Subcutaneous preadipocyte (primary cell): ENCODE measurements around the gene CCDC9. TPM values are rescaled to one million over a fixed set of nuclear protein-coding genes. Genes with fewer than 3 reads are reported as not detected.

Experiments
- small RNA-seq: library from RNA; depleted of rRNA; stranded (forward); fragments of <200 nt; gene quantifications from one replicate; pipeline ENCODE3, GENCODE V24; 2012
- total RNA-seq: library from RNA; depleted of rRNA; stranded (reverse); fragments of >200 nt; gene quantifications from 2 replicates; pipeline ENCODE4 v1.2.3, GENCODE V29; 2012

The CCDC9 gene
- 5.3 and 5.5 TPM in 2 replicates for total RNA-seq

DNA sequence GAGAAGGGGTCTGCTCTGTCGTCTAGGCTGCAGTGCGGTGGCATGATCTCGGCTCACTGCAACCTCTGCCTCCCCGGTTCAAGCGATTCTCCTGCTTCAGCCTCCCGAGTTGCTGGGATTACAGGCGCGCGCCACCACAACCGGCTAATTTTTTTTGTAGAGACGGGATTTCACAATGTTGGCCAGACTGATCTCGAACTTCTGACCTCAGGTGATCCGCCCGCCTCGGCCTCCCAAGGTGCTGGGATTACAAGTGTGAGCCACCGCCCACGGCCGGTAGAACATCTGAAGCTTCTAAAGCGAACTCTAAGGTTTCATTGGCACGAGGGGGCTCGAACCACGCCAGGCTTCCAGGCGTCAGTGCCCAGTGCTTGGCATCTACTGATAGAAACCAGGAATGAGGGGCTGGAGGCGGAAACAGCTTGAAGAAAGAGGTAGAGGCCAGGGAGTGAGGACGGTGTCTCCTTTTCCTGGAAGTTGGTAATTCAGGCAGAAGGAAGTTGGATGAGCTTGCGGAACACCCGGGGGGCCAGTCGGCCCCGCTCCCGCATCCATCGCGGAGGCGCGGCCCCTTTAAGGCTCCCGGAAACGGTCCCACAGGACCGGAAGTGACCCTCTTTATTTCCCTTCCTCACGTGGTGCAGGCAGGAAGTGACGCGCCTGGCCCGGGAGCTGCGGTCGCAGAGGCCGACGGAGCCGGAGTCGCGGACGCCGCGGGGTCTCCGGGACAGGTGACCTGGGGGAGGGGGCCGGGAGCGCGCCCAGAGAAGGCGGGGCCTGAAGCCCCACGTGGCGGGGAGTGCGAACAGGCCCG, at the start of gene CCDC9:
TSS of gene CCDC9 (plus strand) at position 647 of the 814 bp plus-strand sequence. CDS start 1,876 bp downstream, outside the sequence.

DNA sequence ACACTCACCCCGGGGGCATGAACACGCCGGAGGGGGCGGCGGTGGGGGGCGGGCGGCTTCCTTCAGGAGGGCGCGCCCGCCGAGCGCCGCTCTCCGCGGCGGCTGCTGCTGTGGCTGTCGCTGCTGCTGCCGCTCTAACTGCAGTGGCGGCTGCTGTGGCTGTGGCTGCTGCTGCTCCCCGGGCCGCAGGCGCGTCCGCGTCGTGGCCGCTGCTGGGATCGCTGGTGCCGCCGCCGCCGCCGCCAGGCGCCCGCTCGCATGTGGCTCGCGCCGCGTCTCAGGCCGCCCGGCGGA, 25.5 kb upstream of the CCDC9 start, which contains the start of gene BBC3:
TSS of gene BBC3 (minus strand) at position 279 of the 294 bp plus-strand sequence. CDS start 2,768 bp downstream, outside the sequence.

DNA sequence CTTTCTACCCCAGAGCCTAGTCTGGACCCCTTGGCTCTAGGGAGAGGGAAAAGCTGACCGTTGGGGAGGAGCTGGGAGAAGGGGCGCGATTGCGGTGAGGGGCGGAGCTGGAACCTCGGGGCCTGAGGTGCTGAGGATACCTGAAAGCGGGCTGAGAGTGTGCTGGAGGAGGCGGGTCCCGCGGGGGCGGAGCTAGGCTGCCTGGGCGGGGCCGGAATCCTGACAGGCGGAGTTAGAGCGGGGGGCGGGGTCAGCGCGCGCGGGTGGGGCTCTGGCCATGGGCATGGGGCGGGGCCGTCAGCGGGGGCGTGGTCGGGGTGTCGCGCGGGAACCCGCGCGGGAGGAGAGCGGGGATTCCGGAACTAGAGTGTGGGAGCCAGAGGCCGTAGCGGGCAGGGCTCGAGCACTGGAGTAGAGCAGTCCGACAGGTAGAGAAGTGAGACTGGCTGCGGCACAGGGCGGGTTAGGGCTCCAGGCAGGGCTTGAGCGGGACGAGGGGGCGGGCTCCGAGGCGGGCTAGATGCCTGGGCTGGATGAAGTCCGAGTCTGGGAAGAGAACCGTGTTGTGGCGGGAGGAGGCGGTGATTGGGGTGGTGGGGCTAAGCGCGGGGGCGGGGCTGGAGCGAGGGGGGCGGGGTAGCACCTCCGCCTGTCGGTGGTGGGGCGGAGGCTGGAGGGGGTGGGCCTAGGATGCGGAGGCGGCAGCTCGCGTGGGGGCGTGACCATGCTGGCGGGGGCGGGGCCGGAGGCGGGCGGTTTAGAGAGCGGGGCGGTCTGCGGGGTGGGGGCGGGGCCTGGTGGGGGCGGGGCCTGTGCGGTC, 18.0 kb downstream of the CCDC9 start, which contains the start of gene INAFM1:
TSS of gene INAFM1 (plus strand) at position 815 of the 820 bp plus-strand sequence. CDS start 35 bp downstream, outside the sequence.

DNA sequence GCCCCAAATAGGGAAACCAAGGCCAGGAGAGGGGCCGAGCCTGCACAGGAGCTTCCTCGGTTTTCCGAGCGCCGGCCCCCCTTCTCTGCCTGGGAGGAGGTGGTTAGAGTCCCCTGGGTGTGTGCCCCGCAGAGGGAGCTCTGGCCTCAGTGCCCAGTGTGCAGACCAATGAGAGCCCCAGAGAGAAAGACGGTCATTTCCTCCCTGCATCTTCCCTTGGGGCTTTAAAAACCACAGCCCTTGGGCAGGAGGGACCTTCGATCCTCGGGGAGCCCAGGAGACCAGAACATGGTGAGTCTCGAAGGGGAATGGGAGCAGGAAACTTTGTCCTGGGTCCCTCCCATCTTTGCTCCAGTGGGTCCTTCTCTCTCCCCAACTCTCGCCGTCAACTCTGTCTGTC, 53.3 kb downstream of the CCDC9 start, which contains the start of gene C5AR1:
TSS of gene C5AR1 (plus strand) at position 254 of the 400 bp plus-strand sequence. CDS start at position 289, 35 bp downstream.

Small RNAs within 50 kb of the gene (small RNA-seq; reads per million reads assigned to genes)
- gene MIR3190, result not detected

Other genes starting within 250 kb of the CCDC9 start
- gene NPAS1, start 236.7 kb upstream of the CCDC9 start, total RNA-seq, result 0.39 and 1.8 TPM in 2 replicates
- 18.7 and 21.5 TPM in 2 replicates for gene TMEM160, start 207.9 kb upstream of the CCDC9 start, total RNA-seq
- 14.7 and 23.1 TPM in 2 replicates for gene ZC3H4, start 142.7 kb upstream of the CCDC9 start, total RNA-seq
- gene SAE1, start 125.7 kb upstream of the CCDC9 start, total RNA-seq, result 106 and 128 TPM in 2 replicates
- gene BBC3, start 25.3 kb upstream of the CCDC9 start, total RNA-seq, result 9.8 and 10.3 TPM in 2 replicates
- gene INAFM1, start 18.4 kb downstream of the CCDC9 start, total RNA-seq, result 1.2 and 1.5 TPM in 2 replicates
- gene C5AR1, start 53.3 kb downstream of the CCDC9 start, total RNA-seq, result 0.37 TPM in 1 of 2 replicates, not detected in the other
- under 0.01 and 0.20 TPM in 2 replicates for gene C5AR2, start 75.7 kb downstream of the CCDC9 start, total RNA-seq
- 12.9 and 22.7 TPM in 2 replicates for gene DHX34, start 92.8 kb downstream of the CCDC9 start, total RNA-seq
- 20.1 and 34.9 TPM in 2 replicates for gene MEIS3, start 163.0 kb downstream of the CCDC9 start, total RNA-seq
- not detected in 2 replicates for gene SLC8A2, start 215.4 kb downstream of the CCDC9 start, total RNA-seq
- 3.3 and 3.5 TPM in 2 replicates for gene KPTN, start 227.7 kb downstream of the CCDC9 start, total RNA-seq